ENCODE results near the gene U2AF2.

U2AF2 gene

DNA sequence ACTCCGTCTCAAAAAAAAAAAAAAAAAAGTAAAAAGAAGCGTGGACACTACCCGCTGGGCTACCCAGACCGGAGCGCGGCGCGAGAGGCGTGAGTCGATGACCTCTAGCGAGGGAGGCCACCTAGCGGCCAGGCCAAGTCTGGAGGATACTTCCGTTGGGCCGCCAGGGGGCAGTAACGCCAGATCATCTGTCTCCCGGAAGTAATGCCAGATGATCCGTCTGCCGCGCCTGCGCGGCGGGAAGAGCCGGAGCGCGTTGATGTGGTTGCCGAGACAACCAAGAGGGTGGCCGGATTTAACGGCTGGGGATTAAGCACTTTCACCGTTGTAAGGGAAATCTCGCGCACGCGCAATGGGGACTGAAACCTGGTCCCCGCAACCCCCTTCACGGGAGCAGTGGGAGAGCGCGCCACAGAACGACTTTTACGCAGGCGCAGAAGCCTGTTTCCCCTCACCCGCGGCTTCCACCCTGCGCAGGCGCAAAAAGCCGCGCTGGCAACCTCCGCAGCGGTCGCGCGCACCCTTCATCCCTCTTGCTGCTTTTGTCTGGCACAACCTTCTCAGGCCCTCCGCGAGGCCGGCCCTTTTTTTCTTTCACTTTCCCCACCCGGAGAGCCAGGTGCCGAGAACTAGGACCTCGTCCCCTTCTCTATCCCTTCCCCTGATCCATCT lies 1.0 kb upstream of the U2AF2 start (continued):
- TF ChIP-seq, protein P1, sequence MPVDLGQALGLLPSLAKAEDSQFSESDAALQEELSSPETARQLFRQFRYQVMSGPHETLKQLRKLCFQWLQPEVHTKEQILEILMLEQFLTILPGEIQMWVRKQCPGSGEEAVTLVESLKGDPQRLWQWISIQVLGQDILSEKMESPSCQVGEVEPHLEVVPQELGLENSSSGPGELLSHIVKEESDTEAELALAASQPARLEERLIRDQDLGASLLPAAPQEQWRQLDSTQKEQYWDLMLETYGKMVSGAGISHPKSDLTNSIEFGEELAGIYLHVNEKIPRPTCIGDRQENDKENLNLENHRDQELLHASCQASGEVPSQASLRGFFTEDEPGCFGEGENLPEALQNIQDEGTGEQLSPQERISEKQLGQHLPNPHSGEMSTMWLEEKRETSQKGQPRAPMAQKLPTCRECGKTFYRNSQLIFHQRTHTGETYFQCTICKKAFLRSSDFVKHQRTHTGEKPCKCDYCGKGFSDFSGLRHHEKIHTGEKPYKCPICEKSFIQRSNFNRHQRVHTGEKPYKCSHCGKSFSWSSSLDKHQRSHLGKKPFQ (tag by site-specific recombination; IDR thresholded peaks at IDR 0.05) = no peak
- TF ChIP-seq ZNF416 (tag by site-specific recombination; IDR thresholded peaks at IDR 0.05) (no peak), ZNF473 (tag by site-specific recombination; IDR thresholded peaks at IDR 0.05) (no peak), ZNF677 (tag by site-specific recombination; IDR thresholded peaks at IDR 0.05) (no peak), TRIM28 (IDR thresholded peaks at IDR 0.05; ENCODE audit: borderline replicate concordance, low read length) (no peak), WT1 (tag by site-specific recombination; IDR thresholded peaks at IDR 0.05) (no peak), ZNF664 (tag by site-specific recombination; IDR thresholded peaks at IDR 0.05) (no peak), ZNF37A (tag by site-specific recombination; IDR thresholded peaks at IDR 0.05) (no peak), ZBTB1 (tag by site-specific recombination; IDR thresholded peaks at IDR 0.05) (no peak), OSR2 (tag by site-specific recombination; IDR thresholded peaks at IDR 0.05) (no peak), ZNF544 (tag by site-specific recombination; IDR thresholded peaks at IDR 0.05) (no peak), TCF7L2 (IDR thresholded peaks at IDR 0.05; ENCODE audit: borderline replicate concordance, low read depth, low read length) (no peak), PRDM6 (tag by site-specific recombination; IDR thresholded peaks at IDR 0.05) (no peak), ZNF211 (tag by site-specific recombination; IDR thresholded peaks at IDR 0.05; ENCODE audit: low read depth) (no peak), SALL2 (tag by site-specific recombination; IDR thresholded peaks at IDR 0.05; ENCODE audit: borderline replicate concordance) (no peak), ZNF24 (tag by site-specific recombination; IDR thresholded peaks at IDR 0.05) (0 out of 2 replicates have a peak, but pooled peaks have one; percentile 43), ZSCAN16 (tag by site-specific recombination; IDR thresholded peaks at IDR 0.05) (no peak), RBAK (tag by site-specific recombination; IDR thresholded peaks at IDR 0.05) (no peak), ZNF354C (tag by site-specific recombination; IDR thresholded peaks at IDR 0.05; ENCODE audit: borderline replicate concordance, low read depth) (no peak), KLF10 (tag by site-specific recombination; IDR thresholded peaks at IDR 0.05) (no peak), ZNF302 (tag by site-specific recombination; IDR thresholded peaks at IDR 0.05; ENCODE audit: low read depth) (no peak)
- TF ChIP-seq, protein P2, sequence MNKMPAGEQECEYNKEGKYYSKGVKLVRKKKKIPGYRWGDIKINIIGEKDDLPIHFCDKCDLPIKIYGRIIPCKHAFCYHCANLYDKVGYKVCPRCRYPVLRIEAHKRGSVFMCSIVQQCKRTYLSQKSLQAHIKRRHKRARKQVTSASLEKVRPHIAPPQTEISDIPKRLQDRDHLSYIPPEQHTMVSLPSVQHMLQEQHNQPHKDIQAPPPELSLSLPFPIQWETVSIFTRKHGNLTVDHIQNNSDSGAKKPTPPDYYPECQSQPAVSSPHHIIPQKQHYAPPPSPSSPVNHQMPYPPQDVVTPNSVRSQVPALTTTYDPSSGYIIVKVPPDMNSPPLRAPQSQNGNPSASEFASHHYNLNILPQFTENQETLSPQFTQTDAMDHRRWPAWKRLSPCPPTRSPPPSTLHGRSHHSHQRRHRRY (tag by site-specific recombination; IDR thresholded peaks at IDR 0.05) = no peak
- TF ChIP-seq, protein P3, sequence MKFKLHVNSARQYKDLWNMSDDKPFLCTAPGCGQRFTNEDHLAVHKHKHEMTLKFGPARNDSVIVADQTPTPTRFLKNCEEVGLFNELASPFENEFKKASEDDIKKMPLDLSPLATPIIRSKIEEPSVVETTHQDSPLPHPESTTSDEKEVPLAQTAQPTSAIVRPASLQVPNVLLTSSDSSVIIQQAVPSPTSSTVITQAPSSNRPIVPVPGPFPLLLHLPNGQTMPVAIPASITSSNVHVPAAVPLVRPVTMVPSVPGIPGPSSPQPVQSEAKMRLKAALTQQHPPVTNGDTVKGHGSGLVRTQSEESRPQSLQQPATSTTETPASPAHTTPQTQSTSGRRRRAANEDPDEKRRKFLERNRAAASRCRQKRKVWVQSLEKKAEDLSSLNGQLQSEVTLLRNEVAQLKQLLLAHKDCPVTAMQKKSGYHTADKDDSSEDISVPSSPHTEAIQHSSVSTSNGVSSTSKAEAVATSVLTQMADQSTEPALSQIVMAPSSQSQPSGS (tag by site-specific recombination; IDR thresholded peaks at IDR 0.05; ENCODE audit: low read depth) = no peak
- TF ChIP-seq, protein P4, sequence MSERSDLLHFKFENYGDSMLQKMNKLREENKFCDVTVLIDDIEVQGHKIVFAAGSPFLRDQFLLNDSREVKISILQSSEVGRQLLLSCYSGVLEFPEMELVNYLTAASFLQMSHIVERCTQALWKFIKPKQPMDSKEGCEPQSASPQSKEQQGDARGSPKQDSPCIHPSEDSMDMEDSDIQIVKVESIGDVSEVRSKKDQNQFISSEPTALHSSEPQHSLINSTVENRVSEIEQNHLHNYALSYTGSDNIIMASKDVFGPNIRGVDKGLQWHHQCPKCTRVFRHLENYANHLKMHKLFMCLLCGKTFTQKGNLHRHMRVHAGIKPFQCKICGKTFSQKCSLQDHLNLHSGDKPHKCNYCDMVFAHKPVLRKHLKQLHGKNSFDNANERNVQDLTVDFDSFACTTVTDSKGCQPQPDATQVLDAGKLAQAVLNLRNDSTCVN (tag by site-specific recombination; optimal IDR thresholded peaks at IDR 0.05) = peak; percentile 85
- TF ChIP-seq, protein P5, sequence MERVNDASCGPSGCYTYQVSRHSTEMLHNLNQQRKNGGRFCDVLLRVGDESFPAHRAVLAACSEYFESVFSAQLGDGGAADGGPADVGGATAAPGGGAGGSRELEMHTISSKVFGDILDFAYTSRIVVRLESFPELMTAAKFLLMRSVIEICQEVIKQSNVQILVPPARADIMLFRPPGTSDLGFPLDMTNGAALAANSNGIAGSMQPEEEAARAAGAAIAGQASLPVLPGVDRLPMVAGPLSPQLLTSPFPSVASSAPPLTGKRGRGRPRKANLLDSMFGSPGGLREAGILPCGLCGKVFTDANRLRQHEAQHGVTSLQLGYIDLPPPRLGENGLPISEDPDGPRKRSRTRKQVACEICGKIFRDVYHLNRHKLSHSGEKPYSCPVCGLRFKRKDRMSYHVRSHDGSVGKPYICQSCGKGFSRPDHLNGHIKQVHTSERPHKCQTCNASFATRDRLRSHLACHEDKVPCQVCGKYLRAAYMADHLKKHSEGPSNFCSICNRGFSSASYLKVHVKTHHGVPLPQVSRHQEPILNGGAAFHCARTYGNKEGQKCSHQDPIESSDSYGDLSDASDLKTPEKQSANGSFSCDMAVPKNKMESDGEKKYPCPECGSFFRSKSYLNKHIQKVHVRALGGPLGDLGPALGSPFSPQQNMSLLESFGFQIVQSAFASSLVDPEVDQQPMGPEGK (tag by site-specific recombination; IDR thresholded peaks at IDR 0.05) = no peak; the same call in none of the 2 replicates

Data from HEK293 (cell line).